Fibroblast of upper back skin (primary cell): Measurements from ENCODE around the gene EPHB4.
"Not testable (repeated sequence)": the region's sequence is repeated elsewhere in the genome, so short reads cannot be mapped to it uniquely, and the experiment has no call there.

Experiments used
- DNase-seq: peaks from one replicate; pipeline ENCODE4 v3.0.0-alpha.2; 2013

EPHB4 gene

DNA sequence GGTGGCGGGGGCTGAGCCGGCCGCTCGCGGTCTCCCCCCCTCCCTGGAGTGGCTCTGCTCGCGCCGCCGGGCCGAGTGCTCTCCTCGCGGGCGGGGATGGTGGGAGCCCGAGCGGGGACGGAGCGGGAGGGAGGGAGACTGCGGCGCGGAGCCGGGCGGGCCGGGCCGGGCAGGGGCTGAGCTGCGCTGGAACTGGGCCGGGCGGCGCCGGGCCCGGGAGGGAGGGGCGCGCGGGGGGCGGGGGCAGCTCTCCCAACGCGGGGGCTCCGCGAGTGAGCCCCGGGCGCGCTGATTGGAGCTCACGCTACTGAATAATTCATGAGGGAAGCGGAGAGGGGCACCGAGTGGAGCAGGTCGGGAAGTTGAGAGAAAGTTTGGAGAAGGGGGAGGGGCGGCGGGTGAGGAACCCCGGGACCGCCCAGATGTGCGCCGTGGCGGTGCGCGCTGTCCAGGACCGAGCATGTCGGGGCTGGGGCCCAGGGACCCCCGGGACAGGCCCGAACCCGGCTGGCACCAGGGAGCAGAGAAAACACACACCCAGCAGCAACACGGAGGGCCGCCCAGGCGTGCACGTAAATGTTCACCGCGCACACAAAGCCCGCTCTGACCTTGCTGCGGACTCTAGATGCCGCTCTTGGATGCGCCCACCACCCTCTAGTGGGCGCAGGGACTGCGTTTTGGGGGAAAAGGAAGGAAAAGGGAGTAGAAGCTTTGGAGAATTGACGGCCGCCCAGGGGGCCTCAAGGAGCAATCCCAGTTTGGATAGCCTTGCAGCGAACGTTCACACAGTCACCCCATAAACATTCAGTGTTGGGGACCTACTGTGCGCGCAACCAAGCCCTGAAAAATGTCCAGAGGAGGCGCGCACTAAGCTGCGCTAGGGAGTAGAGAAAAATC is at the start of gene EPHB4:
TSS of gene EPHB4 (minus strand) at position 194 of the 897 bp plus-strand sequence. CDS start 493 bp downstream, outside the sequence.
- peak; percentile 91 for DNase-seq

DNA sequence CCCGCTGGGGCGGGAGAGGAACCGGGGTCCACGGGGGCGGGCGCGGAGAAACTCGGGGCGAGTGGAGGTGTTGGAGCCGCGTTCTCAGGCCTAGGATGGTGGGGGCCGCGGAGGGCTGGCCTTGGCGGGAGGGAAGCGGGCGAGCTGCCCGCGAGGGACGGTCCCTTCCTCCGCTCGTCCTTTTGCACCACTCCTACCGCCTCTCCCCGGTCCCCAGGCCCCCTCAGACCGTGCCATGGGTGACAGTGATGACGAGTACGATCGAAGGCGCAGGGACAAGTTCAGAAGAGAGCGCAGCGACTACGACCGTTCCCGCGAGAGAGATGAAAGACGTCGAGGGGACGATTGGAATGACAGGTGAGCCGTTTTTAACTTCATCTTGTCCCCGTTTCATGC is 48.0 kb upstream of the EPHB4 start:
- no peak for DNase-seq

DNA sequence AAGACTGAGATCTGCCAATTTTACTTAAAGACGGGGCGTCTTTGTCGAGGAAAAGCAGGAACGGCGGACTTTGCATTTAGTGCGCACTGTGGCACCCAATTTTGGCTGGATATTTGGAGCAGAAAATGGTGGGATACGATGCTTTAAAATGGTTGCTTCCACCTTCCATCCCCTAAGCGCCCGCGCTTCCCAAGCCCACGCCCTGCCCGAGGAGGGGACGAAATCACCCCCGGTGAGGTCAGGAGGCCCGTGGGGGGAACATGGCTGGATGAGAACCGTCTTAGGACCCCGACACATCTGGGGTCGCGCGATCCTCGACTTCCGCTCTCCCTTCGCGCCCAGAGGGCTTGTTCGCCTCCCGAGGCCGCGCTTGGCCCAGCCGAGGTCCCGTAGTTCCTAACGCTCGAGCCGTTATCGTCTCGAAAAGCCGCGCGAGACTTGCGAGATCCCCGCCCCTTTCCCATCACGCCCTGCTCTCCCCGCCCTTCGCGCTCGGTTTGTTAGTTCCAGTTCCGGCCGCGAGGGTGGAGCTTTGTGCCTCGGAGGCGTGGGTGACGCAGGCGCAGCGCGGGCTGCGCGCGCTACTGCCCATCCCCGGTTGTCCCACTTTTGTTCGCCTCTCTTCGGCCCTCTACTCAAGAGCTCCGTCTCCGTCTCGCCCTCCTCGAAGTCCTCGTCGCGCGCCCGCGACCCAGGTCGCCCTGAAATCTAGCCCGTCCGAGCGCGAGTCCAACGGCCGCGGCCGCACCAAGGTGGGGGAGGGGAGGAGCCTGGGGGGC is 47.4 kb upstream of the EPHB4 start, which contains the start of gene SRRT:
TSS of gene SRRT (plus strand) at position 527 of the 779 bp plus-strand sequence. CDS start 488 bp downstream, outside the sequence.
- peak; percentile 98 for DNase-seq

DNA sequence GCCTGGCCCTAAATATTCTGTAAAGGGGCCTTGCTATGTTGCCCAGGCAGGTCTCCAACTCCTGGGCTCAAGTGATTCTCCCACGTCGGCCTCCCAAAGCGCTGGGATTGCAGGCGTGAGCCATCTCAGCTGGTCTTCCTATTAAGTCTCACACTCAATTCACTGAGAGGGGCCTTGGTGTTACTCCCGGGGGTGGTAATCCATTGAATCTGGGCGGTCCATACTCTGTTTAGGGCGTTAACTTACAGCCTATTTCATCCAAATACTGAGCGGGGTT is 46.9 kb upstream of the EPHB4 start:
- DNase-seq = no peak

DNA sequence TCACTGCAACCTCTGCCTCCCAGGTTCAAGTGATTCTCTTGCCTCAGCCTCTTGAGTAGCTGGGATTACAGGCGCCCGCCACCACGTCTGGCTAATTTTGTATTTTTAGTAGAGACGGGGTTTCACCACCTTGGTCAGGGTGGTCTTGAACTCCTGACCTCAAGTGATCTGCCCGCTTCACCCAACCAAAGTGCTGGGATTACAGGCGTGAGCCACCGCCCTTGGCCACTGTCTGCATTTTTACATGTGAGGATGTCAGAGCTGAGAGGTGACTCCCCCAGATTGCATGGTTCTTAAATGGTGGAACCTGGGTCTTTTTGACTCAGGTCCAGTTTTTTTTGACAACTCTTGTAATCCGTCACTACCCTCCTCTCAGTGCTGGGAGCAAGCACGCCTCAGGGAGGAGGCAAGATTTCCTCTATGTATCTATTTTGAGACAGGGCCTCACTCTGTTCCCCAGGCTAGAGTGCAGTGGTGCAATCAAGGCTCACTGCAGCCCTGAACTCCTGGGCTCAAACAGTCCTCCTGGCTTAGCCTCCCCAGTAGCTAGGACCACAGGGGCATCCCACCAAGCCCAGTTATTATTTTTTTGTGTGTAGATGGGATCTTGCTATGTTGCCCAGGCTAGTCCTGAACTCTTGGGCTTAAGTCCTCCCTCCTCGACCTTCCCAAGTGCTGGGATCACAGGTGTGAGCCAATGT is 46.4 kb upstream of the EPHB4 start:
- no peak for DNase-seq

DNA sequence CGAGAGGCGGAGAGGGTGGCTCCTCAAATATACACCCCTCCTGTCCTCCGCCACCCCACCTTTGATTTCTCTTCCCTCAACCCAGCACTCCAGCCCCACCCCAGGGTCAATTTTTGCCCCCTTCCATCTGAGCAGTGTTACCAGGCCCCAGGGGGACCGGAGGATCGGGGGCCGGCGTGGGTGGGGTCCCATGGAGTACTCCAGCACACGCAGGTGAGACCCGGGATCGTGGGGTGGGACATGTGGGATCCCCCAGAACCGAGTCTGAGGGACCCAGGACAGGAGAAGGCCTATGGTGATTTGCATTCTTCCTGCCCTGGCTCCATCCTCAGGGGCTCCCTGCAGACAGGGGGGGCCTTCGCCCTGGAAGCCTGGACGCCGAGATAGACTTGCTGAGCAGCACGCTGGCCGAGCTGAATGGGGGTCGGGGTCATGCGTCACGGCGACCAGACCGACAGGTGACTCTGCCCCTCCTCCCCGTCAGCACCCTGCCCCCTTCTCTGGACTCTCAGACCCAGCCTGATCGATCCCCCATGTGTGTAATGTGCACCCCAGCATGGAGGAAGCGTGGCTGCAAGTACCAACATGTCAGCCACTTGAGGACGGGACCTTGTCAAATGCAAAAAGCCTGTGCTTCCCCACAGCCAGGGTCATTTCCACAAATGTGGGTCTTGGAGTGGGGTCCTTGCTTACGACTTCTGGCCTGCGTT is 40.6 kb upstream of the EPHB4 start:
- DNase-seq = no peak

DNA sequence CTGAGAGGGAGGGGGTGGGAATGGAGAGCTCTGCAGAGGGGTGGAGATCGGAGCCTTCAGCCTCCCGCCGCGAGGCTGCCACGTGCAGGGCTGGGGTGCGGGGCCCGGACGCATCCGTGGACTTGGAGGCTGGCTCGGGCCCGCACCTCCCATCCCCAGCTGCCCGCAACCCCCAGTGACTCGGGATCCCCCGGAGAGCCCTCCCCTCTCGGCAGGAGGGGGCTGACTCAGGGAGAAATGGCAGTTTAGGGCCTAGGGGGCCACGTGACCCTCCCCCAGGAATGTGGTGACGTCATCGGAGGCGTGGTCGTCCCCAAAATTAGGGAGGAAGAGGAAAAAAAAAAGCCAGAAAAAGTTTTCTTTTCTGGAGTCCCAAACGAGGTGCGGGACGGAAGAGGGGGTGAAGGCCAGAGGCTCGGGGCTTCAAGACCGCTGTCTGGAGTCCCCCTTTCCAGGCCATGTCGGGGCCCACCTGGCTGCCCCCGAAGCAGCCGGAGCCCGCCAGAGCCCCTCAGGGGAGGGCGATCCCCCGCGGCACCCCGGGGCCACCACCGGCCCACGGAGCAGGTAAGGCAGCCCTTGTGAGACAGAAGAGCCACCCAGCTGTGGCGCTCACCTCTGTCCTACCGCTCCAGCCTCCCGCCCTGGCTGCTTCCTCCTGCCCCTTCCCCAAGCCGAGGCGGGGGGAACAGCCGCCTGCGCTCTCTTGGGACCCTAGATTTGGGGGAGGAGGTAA is 39.9 kb upstream of the EPHB4 start, which contains the start of gene TRIP6:
TSS of gene TRIP6 (plus strand) at position 348 of the 736 bp plus-strand sequence. CDS start at position 459, 111 bp downstream.
- DNase-seq = peak; percentile 98

DNA sequence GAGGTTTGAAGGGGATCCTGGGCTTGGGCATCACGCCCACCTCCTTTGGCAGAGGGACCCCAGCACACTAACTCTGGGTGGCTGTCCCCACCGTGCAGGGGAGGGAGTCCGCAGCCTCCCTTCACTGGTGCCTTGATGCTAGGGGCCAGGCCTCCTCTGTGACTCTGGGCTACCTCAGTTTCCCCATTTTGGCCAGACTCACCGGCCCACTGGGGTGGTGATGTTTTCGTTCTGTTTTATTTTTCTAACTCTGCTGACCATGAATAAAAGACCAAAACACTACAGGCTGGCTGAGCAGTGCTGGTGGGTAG is 39.4 kb upstream of the EPHB4 start:
- DNase-seq = no peak

DNA sequence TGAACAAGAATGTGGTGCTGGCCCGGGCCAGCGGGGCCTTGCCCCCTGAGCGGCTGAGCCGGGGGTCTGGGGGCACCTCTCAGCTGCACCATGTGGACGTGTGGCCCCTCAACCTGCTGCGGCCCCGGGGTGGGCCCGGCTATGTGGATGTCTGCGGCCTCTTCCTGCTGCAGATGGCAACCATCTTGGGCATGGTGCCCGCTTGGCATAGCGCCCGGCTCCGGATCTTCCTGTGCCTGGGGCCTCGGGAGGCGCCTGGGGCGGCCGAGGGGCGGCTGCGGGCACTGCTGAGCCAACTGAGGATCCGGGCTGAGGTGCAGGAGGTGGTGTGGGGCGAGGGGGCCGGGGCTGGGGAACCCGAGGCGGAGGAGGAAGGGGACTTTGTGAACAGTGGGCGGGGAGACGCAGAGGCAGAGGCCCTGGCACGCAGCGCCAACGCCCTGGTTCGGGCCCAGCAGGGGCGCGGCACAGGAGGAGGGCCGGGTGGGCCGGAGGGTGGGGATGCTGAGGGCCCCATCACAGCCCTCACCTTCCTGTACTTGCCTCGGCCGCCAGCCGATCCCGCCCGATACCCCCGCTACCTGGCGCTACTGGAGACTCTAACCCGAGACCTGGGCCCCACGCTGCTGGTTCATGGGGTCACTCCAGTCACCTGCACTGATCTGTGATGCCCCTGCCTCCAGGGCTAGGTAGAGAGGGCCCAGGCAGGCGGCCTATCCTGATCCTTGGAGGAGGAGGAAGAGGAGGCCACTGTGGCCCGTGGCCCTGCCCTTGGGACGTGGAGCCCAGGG is 38.8 kb upstream of the EPHB4 start:
- no peak for DNase-seq

DNA sequence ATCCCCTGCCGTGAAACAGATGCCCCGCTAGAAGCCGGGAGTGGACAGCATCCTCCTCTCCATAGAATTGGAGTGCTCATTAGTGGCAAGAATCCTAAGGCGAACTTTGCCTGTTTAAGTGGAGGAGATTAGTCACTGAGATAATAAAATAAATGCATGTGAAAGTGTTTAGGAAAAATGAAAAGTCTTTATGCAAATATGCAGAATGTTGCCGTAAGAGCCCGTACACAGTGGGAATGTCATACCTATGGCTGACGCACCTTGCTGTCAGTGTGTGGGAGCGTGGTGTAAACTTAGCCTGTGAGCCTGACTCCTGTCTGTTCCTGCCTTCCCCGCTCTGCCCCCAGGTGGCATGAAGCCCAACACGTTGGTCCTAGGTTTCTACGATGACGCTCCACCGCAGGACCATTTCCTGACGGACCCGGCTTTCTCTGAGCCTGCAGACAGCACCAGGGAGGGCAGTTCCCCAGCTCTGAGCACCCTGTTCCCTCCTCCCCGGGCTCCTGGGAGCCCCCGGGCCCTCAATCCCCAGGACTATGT is 38.1 kb upstream of the EPHB4 start:
- DNase-seq = no peak

DNA sequence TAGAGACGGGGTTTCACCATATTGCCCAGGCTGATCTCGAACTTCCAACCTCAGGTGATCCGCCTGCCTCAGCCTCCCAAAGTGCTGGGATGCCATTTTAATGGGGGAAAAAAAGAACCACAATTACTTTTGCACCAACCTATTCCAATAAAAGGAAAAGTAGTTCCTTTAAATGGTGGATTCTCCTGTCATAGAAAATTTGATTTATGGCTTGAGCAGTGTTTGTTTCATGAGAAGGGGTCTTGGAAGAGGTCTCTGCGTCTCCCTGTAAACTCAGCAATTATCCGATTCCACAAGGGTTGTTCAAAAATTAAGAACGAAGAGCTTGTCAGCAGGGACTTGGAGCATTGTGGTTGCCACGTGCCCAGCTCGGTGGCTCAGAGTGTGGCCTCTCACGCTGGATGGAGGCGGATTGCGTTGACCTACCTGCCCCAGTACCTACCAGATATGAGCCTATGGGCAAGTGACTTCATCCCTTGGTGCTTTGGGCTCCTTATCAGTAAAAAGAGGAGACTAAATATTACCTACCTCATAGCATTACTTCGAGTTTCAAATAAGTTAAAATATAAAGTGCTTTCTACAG is 37.0 kb upstream of the EPHB4 start:
- DNase-seq = no peak

DNA sequence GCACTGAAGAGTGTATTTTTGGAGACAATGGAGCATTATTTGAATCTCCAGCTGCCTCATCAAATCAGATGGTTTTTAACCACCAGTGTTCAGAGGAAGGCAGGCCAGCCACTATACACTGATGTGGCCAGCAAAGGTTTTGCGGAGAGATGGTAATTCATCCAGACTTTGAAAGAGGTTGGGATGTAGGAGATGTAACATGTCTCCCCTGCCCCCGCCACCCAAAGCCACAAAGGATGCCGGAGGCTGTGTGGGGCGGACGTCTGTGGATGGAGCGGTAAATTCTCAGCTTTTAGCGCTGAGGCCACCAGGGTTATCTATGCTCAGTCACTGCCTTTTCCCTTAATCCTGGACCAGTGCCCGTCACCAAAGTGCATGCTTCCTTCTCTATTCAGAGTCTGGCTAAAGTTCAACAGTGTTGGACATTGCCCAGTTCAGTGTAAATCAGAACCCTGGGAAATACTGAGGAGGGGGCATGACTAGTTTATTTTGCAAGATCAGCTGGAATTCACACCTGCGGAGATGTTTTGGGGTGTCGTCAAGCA is 36.2 kb upstream of the EPHB4 start:
- DNase-seq = peak; percentile 47

DNA sequence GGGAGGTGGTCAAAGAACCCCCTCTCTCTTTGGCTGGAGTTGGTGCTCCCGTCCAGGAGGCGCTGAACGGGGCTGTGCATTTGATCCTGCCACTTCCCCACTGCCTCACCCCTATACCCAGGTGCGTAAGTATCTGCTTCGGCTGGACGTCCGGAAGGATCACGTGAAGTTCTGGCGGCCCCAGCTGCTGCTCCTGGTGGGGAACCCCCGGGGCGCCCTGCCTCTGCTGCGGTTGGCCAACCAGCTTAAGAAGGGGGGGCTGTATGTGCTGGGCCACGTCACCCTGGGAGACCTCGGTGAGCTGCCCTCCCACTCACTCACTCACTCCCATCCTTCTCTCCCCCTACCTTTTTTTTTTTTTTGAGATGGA is 34.3 kb upstream of the EPHB4 start:
- DNase-seq = no peak

DNA sequence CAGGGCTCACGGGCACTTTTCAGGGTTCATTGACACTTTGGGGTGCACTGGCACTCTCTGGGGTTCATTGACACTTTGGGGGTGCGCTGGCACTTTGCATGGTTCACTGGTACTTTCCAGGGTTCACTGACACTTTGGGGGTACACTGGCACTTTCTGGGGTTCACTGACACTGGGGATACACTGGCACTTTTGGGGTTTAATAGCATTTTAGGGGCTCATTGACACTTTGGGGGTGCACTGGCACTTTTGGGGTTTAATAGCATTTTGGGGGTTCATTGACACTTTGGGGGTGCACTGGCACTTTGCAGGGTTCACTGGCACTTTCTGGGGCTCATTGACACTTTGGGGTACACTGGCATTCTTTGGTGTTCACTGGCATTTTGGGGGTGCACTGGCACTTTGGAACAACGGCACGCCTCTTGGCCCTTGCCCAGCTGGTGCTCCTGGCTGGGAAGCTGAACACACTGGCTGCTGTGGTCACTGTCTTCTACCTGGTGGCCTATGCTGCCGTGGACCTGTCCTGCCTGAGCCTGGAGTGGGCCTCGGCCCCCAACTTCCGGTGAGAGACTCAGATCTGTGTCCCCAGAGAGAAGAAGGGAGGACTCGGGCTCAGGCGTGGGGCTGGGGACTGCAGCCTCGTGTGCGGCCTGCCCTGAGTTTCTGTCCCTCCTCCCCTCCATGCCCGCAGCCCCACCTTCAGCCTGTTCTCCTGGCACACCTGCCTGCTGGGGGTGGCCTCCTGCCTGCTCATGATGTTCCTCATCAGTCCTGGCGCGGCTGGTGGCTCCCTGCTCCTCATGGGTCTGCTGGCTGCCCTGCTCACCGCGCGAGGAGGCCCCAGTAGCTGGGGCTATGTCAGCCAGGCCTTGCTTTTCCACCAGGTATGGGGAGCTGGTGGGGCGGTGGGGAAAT is 33.6 kb upstream of the EPHB4 start:
- DNase-seq = no peak

DNA sequence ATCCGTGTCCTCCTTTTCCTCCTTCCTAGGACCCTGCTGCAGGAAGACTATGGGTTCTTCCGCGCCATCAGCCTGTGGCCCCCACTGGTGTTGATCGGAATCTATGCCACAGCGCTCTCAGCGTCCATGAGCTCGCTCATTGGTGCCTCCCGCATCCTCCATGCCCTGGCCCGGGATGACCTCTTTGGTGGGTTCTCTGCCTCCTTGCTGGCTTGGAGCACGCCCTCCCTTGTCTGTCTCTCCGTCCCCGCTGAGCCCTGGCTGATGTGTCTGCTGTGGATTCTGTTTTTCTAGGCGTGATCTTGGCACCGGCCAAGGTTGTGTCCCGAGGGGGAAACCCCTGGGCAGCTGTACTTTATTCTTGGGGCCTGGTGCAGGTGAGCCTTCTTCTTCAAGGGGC is 32.5 kb upstream of the EPHB4 start:
- DNase-seq = no peak

DNA sequence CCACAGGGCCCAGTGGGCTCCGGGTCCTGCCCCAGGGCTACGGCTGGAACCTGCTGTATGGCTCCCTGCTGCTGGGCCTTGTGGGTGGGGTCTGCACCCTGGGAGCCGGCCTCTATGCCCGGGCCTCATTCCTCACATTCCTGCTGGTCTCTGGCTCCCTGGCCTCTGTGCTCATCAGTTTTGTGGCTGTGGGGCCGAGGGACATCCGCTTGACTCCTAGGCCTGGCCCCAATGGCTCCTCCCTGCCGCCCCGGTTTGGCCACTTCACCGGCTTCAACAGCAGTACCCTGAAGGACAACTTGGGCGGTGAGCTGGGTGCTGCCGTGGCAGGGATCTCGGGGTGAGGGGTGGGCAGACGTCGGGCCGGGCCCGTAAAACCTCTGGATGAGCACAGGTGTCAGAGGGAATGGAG is 29.6 kb upstream of the EPHB4 start:
- no peak for DNase-seq

DNA sequence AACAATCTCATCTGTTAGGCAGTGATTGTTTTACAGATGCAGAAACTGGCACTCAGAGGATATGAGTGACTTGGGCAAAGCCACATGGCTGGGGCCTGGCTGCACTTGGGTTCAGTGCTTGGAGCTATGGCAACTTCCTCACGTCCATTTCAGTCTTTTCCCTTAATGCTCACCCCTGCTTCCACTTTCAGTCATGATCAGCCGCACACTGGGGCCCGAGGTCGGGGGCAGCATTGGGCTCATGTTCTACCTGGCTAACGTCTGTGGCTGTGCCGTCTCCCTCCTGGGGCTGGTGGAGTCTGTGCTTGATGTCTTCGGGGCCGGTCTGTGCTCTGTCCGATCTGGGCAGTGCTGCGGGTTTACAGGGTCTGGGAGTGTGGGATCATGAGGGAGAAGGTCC is 28.2 kb upstream of the EPHB4 start:
- DNase-seq = no peak

DNA sequence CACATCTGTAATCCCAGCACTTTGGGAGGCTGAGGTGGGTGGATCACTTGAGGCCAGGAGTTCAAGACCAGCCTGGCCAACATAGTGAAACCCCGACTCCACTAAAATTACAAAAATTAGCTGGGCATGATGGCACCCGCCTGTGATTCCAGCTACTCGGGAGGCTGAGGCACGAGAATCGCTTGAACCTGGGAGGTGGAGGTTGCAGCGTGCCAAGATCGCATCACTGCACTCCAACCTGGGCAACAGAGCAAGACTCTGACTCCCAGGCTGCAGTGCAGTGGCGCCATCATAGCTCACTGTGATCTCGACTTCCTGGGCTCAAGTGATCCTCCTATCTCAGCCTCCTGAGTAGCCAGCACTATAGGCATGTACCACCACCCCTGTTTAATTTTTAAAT is 27.6 kb upstream of the EPHB4 start:
- not testable (repeated sequence) for DNase-seq
